A673 (cell line): Measurements from ENCODE around the gene SLIT3. TPM values are rescaled to one million over a fixed set of nuclear protein-coding genes. Genes with fewer than 3 reads are reported as not detected.

Experiments used
- BruUV-seq: library from RNA; stranded (reverse); fragments of 400-500 nt; replicated peaks from 2 replicates; lab custom pipeline; 2021; lab: Mats Ljungman, UMichigan
- CTCF ChIA-PET: fragments of 300-600 bp; sonication (Branson Sonifier 250); formaldehyde crosslinking; loops from one replicate; lab custom pipeline; 2022; ENCODE audit warnings: antibody characterized with exemption; lab: Charles Lee
- POLR2A ChIA-PET: fragments of 300-600 bp; sonication (Branson Sonifier 250); formaldehyde crosslinking; loops from one replicate; lab custom pipeline; 2022; ENCODE audit warnings: antibody characterized with exemption; ENCODE audit not compliant: low non-redundant PET; lab: Charles Lee
- DNase-seq: peaks from one replicate; pipeline ENCODE4 v3.0.0-alpha.2; 2015; ENCODE audit warnings: low spot score
- H3K27ac ChIP-seq: fragments of 200-600 bp; sonication (generic); 2 replicates; pipeline ENCODE4 v1.5.1; 2016; ENCODE audit warnings: mixed run types, low read depth, mild to moderate bottlenecking, mixed read lengths, antibody characterized with exemption, low read length; ENCODE audit not compliant: poor library complexity, severe bottlenecking
- H3K27me3 ChIP-seq: fragments of 200-600 bp; sonication (generic); replicated peaks from 2 replicates; pipeline ENCODE4 v1.6.1; 2017; ENCODE audit warnings: mixed run types, low read depth, mild to moderate bottlenecking, mixed read lengths, antibody characterized with exemption, low read length; ENCODE audit not compliant: insufficient read depth, poor library complexity
- H3K36me3 ChIP-seq: fragments of 200-600 bp; sonication (generic); 2 replicates; pipeline ENCODE4 v1.6.1; 2016; ENCODE audit warnings: mixed run types, mild to moderate bottlenecking, mixed read lengths, antibody characterized with exemption, low read length; ENCODE audit not compliant: insufficient read depth, poor library complexity, severe bottlenecking
- H3K4me1 ChIP-seq: fragments of 200-600 bp; sonication (generic); 2 replicates; pipeline ENCODE4 v1.6.1; 2017; ENCODE audit warnings: mixed run types, mild to moderate bottlenecking, mixed read lengths, antibody characterized with exemption, low read length; ENCODE audit not compliant: insufficient read depth, poor library complexity, severe bottlenecking
- H3K4me3 ChIP-seq: fragments of 200-600 bp; sonication (generic); 2 replicates; pipeline ENCODE4 v1.5.1; 2016; ENCODE audit warnings: low read depth, mixed run types, mild to moderate bottlenecking, mixed read lengths, low read length; ENCODE audit not compliant: poor library complexity, severe bottlenecking
- H3K9me3 ChIP-seq: fragments of 200-600 bp; sonication (generic); 2 replicates; pipeline ENCODE4 v1.6.1; 2016; ENCODE audit warnings: mixed run types, low read depth, mild to moderate bottlenecking, mixed read lengths, antibody characterized with exemption, low read length; ENCODE audit not compliant: poor library complexity, severe bottlenecking
- EZH2 ChIP-seq: fragments of 200-600 bp; sonication (generic); IDR thresholded peaks from 2 replicates; pipeline ENCODE4 v1.6.1; 2017; ENCODE audit warnings: borderline replicate concordance, low read depth, mild to moderate bottlenecking, mixed read lengths, antibody characterized with exemption, low read length; ENCODE audit not compliant: poor library complexity, severe bottlenecking
- intact Hi-C: fragments of 100-400 bp; cut with micrococcal nuclease; formaldehyde crosslinking; loops from one replicate; pipeline ENCODE4 v1.10.0; 2022; ENCODE audit not compliant: unreplicated experiment
- total RNA-seq: library from RNA; stranded (reverse); gene quantifications from 2 replicates; pipeline ENCODE4 v1.2.3, GENCODE V29; 2021
- TF ChIP-seq, protein P1 (sequence below): fragments of 300-800, 200-600 bp; sonication (generic); conservative IDR thresholded peaks from 2 replicates; pipeline ENCODE4 v1.5.1; 2017; ENCODE audit warnings: low read depth, mild to moderate bottlenecking, antibody characterized with exemption, low read length, moderate library complexity, mixed read lengths

The SLIT3 gene
- total RNA-seq, 1 experiment from 2014 or later = not detected

DNA sequence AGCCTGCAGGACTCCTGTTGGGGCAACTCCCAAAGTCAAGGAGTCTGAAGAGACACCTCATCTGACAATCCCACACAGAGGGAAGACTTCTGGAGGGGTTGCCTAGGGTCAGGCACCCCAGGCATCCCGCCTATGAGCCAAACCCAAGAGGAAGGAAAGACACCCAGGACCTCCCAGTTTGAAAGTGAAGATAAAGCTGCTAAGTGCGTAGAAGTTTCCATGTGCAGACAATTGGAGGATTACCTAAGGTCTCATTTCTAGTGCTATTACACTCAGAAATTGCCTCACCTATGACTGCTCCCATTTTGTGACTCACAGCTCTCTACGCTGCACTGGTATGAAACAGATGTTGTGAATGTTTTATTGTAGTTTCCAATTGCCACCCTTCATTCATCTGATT, 322.9 kb downstream of the SLIT3 start:
- CTCF ChIA-PET = no interaction called here
- Histone ChIP-seq H3K4me1 (no peaks in the 10 kb centered on the region), H3K27me3 (peaks cover 8% of the 10 kb centered on the region), H3K4me3 (no peak overlapping the region), H3K27ac (no peak overlapping the region), H3K9me3 (no peaks in the 10 kb centered on the region), H3K36me3 (no peaks in the 10 kb centered on the region)
- intact Hi-C loops = no loop called here
- POLR2A ChIA-PET = no interaction called here
- BruUV-seq = no TSS peak
- TF ChIP-seq, protein P1, sequence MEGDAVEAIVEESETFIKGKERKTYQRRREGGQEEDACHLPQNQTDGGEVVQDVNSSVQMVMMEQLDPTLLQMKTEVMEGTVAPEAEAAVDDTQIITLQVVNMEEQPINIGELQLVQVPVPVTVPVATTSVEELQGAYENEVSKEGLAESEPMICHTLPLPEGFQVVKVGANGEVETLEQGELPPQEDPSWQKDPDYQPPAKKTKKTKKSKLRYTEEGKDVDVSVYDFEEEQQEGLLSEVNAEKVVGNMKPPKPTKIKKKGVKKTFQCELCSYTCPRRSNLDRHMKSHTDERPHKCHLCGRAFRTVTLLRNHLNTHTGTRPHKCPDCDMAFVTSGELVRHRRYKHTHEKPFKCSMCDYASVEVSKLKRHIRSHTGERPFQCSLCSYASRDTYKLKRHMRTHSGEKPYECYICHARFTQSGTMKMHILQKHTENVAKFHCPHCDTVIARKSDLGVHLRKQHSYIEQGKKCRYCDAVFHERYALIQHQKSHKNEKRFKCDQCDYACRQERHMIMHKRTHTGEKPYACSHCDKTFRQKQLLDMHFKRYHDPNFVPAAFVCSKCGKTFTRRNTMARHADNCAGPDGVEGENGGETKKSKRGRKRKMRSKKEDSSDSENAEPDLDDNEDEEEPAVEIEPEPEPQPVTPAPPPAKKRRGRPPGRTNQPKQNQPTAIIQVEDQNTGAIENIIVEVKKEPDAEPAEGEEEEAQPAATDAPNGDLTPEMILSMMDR = no peak
- TF ChIP-seq EZH2 = no peak
- no peak for DNase-seq

DNA sequence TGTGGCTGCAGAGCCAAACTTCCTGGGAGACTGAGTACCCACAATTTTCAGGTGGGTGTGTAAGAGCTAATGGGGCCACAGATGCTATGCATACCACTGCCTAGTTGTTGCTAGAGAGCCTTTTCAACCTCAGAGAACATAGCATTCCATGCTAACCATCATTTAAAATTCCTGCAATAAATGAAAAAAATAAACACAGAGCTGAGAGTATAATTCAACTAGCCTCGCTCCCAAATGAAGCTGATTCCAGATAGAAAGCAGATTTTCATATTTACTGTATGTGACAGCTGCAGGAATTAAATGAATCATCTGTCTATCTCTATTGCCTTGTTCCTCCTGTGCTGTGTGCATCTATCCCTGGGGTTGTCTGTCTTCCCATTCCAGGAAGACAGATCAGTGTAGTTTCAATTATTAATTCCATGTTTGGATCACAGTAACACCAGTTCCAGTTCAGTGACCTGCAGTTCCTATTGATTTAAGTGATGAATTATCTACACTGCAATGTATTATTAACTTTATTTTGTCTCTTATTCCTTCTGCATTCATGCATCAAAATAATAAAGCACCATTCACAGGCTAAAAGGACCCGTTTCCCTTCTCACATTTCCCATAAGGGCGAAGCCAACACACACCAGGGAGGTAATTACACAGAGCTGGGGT, 324.5 kb downstream of the SLIT3 start:
- POLR2A ChIA-PET = no interaction called here
- no peak overlapping the region for H3K27ac ChIP-seq
- BruUV-seq = no TSS peak

DNA sequence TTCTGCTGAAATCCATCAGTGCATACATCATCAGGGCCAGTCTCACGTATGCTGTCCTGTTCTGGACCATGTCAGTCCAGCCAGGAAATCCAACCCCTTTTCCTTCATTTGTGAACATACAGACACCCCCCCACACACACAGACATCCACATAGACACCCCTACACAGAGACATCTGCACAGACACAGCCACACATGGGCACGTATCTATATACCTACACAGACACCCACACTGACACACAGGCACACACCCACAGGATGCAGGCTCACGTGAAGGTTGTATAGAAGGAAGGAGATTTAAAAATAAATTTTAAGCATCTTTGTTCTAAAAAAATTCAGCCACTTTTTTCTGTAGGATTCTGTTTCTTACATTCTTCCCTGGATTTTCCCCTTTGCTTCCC, 325.6 kb downstream of the SLIT3 start:
- Histone ChIP-seq H3K4me1 (no peaks in the 10 kb centered on the region), H3K9me3 (no peaks in the 10 kb centered on the region), H3K27me3 (peaks cover 12% of the 10 kb centered on the region), H3K4me3 (no peak overlapping the region), H3K27ac (no peak overlapping the region), H3K36me3 (no peaks in the 10 kb centered on the region)
- no TSS peak for BruUV-seq
- intact Hi-C loops = no loop called here
- TF ChIP-seq EZH2 = no peak
- TF ChIP-seq, protein P1 = no peak
- no peak for DNase-seq
- POLR2A ChIA-PET = no interaction called here
- CTCF ChIA-PET = no interaction called here

More for the DNA sequence above, 324.5 kb downstream of the SLIT3 start:
- Histone ChIP-seq H3K36me3 (no peaks in the 10 kb centered on the region), H3K4me1 (no peaks in the 10 kb centered on the region), H3K9me3 (no peaks in the 10 kb centered on the region), H3K4me3 (no peak overlapping the region), H3K27me3 (peaks cover 7% of the 10 kb centered on the region)
- CTCF ChIA-PET = no interaction called here
- intact Hi-C loops = no loop called here
- TF ChIP-seq, protein P1 = no peak
- no peak for TF ChIP-seq EZH2
- no peak for DNase-seq
